DOHH2 (cell line): ENCODE measurements around the gene WWOX.

Experiments
- H3F3A ChIP-seq: fragments of 200-600 bp; sonication (generic), shearing (Covaris generic); 2 replicates; pipeline ENCODE4 v1.6.0; 2016; ENCODE audit warnings: antibody characterized with exemption, mild to moderate bottlenecking; ENCODE audit not compliant: control insufficient read depth, insufficient read depth
- H3K27ac ChIP-seq: fragments of 200-600 bp; sonication (generic); 2 replicates; pipeline ENCODE4 v1.5.1; 2014; ENCODE audit warnings: low read depth, mild to moderate bottlenecking, low read length, moderate library complexity
- H3K27me3 ChIP-seq: fragments of 200-600 bp; sonication (generic); 2 replicates; pipeline ENCODE4 v1.6.1; 2014; ENCODE audit warnings: mild to moderate bottlenecking, low read length, mixed read lengths; ENCODE audit not compliant: control insufficient read depth
- H3K36me3 ChIP-seq: fragments of 200-600 bp; sonication (generic); 2 replicates; pipeline ENCODE4 v1.6.1; 2014; ENCODE audit warnings: mild to moderate bottlenecking, low read length, moderate library complexity, mixed read lengths; ENCODE audit not compliant: control insufficient read depth
- H3K4me1 ChIP-seq: fragments of 200-600 bp; sonication (generic); 2 replicates; pipeline ENCODE4 v1.6.1; 2014; ENCODE audit warnings: mild to moderate bottlenecking, low read length, mixed read lengths; ENCODE audit not compliant: control insufficient read depth
- H3K4me2 ChIP-seq: fragments of 200-600 bp; sonication (generic); 2 replicates; pipeline ENCODE4 v1.6.0; 2014; ENCODE audit warnings: mild to moderate bottlenecking, low read length, moderate library complexity
- H3K4me3 ChIP-seq: fragments of 200-600 bp; sonication (generic); 2 replicates; pipeline ENCODE4 v1.5.1; 2014; ENCODE audit warnings: mild to moderate bottlenecking, low read length, mixed read lengths
- H3K79me2 ChIP-seq: fragments of 200-600 bp; sonication (generic); 2 replicates; pipeline ENCODE4 v1.6.1; 2014; ENCODE audit warnings: mild to moderate bottlenecking, low read length, mixed read lengths; ENCODE audit not compliant: control insufficient read depth
- H3K9me2 ChIP-seq: fragments of 200-600 bp; sonication (generic); replicated peaks from 2 replicates; pipeline ENCODE4 v1.6.1; 2014; ENCODE audit warnings: mild to moderate bottlenecking, low read length, mixed read lengths; ENCODE audit not compliant: control insufficient read depth
- H3K9me3 ChIP-seq: fragments of 200-600 bp; sonication (generic); 2 replicates; pipeline ENCODE4 v1.6.1; 2014; ENCODE audit warnings: antibody characterized with exemption, low read length, mixed read lengths; ENCODE audit not compliant: control insufficient read depth, insufficient read depth
- H4K20me1 ChIP-seq: fragments of 200-600 bp; sonication (generic); 2 replicates; pipeline ENCODE4 v1.6.0; 2014; ENCODE audit warnings: low read depth, mild to moderate bottlenecking, antibody characterized with exemption, low read length, moderate library complexity; ENCODE audit not compliant: control insufficient read depth, insufficient read depth
- EZH2phosphoT487 ChIP-seq: fragments of 200-600 bp; sonication (generic); IDR thresholded peaks from 2 replicates; pipeline ENCODE4 v1.6.1; 2017; ENCODE audit warnings: borderline replicate concordance, mild to moderate bottlenecking, antibody characterized with exemption, low read length, moderate library complexity, mixed read lengths
- TF ChIP-seq, protein P1 (sequence below): fragments of 200-600 bp; sonication (generic); IDR thresholded peaks from one replicate; pipeline ENCODE4 v1.5.1; 2014; ENCODE audit warnings: antibody characterized with exemption, mild to moderate bottlenecking, low read depth, low read length; ENCODE audit not compliant: poor library complexity, severe bottlenecking

The WWOX gene

DNA sequence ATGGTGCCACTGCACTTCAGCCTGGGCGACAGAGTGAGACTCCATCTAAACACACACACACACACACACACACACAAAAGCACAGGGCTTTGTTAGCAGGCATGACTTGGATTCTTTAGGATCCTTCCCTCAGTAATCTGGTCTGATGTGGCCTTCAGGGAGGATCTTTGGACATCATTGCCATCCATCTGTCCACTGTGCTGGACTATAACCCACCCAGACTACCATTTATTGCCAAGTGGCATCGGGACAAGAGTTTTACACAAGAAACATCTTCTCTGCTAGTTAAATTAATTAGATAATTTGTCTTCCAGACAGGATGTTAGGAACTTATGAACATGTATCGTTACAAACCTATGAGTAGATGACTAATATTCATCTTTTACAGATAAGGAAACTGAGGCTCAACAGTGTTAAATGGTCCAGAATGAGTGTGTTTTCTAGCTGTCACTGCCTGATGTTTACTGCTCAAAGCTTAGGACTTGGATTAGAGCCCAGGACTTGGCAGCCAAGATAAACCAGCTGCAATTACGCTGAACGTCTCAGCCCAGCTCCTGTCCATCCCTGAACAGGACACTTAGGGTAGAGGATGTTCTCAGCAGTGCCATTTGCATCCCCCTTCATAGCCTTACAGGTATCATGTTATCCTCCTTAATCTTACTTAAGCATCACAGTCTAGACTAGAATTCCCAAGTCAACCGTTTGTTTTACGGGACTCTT, 285.8 kb downstream of the WWOX start:
- no peak overlapping the region for H3K27ac ChIP-seq
- H3K9me3 ChIP-seq = no peaks in the 10 kb centered on the region
- no peaks in the 10 kb centered on the region for H3K36me3 ChIP-seq
- no peaks in the 10 kb centered on the region for H3F3A ChIP-seq
- no peaks in the 10 kb centered on the region for H3K79me2 ChIP-seq
- H4K20me1 ChIP-seq = no peaks in the 10 kb centered on the region
- TF ChIP-seq EZH2phosphoT487 = no peak
- no peaks in the 10 kb centered on the region for H3K4me1 ChIP-seq
- no peaks in the 10 kb centered on the region for H3K9me2 ChIP-seq
- H3K27me3 ChIP-seq = no peaks in the 10 kb centered on the region
- H3K4me3 ChIP-seq = no peak overlapping the region
- H3K4me2 ChIP-seq = no peak overlapping the region

DNA sequence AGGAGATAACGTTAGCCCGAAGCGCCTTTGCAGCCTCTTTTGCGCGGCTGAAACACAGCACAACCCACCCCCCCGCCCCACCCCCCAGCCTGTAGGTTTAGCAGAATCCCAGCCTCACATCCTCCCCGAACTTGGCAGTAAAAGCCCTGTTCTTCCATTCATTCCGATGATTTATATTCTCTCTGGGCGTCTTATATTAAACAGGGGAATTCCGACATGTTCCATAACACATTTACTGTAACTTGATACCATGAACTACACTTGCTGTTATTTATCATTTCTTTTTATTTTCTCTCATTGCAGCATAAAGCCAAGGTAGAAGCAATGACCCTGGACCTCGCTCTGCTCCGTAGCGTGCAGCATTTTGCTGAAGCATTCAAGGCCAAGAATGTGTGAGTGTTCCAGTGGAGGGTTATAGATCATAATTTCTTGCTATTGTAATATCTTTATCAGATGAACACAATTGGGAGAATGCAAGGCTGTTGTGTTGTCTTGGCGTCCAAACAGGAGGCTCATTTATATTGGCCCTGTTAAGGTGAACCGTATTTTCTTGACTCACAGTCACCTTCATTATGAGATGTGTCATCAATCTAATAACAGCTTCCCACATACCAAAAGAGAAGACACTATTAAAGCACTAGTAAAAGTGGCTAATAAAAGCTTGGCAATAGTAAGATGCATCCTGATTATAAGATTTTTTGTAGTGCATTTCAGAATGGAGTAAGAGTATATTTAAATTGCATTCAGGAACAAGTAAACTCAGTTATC, 287.3 kb downstream of the WWOX start:
- Histone ChIP-seq H3K36me3 (no peaks in the 10 kb centered on the region), H3K4me1 (no peaks in the 10 kb centered on the region), H3K27me3 (no peaks in the 10 kb centered on the region), H3F3A (no peaks in the 10 kb centered on the region), H3K4me2 (no peak overlapping the region), H3K9me2 (no peaks in the 10 kb centered on the region), H4K20me1 (no peaks in the 10 kb centered on the region), H3K4me3 (no peak overlapping the region), H3K79me2 (no peaks in the 10 kb centered on the region), H3K9me3 (no peaks in the 10 kb centered on the region), H3K27ac (no peak overlapping the region)
- no peak for TF ChIP-seq EZH2phosphoT487
- TF ChIP-seq, protein P1, sequence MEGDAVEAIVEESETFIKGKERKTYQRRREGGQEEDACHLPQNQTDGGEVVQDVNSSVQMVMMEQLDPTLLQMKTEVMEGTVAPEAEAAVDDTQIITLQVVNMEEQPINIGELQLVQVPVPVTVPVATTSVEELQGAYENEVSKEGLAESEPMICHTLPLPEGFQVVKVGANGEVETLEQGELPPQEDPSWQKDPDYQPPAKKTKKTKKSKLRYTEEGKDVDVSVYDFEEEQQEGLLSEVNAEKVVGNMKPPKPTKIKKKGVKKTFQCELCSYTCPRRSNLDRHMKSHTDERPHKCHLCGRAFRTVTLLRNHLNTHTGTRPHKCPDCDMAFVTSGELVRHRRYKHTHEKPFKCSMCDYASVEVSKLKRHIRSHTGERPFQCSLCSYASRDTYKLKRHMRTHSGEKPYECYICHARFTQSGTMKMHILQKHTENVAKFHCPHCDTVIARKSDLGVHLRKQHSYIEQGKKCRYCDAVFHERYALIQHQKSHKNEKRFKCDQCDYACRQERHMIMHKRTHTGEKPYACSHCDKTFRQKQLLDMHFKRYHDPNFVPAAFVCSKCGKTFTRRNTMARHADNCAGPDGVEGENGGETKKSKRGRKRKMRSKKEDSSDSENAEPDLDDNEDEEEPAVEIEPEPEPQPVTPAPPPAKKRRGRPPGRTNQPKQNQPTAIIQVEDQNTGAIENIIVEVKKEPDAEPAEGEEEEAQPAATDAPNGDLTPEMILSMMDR = no peak

DNA sequence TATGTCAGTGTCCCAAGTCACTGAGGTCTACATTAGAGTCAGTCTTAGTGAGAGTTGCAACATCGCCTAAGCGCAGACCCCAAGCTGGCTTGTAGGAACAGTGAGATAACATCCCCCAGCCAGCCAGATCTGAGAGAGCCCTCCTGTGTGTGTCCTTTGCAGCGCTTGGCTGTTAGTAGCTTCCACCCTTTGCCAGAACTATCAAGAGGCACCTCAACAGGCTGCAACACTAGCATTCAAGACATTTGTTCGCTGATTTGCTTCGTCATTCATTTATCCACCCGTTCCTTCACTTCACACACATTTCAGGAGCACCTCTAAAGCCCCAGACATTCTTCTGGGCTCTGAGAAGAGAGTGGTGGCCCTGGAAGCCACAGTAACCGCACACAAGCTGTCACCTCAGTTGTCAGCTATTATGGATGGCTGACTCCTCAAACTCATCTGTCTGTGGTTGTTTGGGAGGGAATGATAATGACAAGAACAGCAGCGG, 289.6 kb downstream of the WWOX start:
- H3K79me2 ChIP-seq = no peaks in the 10 kb centered on the region
- H3K27me3 ChIP-seq = no peaks in the 10 kb centered on the region
- TF ChIP-seq EZH2phosphoT487 = no peak
- TF ChIP-seq, protein P1 = no peak
- H3K36me3 ChIP-seq = no peaks in the 10 kb centered on the region
- no peaks in the 10 kb centered on the region for H4K20me1 ChIP-seq
- no peak overlapping the region for H3K4me2 ChIP-seq
- H3K4me3 ChIP-seq = no peak overlapping the region
- H3K4me1 ChIP-seq = no peaks in the 10 kb centered on the region
- H3K27ac ChIP-seq = no peak overlapping the region
- no peaks in the 10 kb centered on the region for H3K9me2 ChIP-seq
- no peaks in the 10 kb centered on the region for H3F3A ChIP-seq
- peaks cover 3% of the 10 kb centered on the region; the same call in 1 of the 2 replicates for H3K9me3 ChIP-seq

DNA sequence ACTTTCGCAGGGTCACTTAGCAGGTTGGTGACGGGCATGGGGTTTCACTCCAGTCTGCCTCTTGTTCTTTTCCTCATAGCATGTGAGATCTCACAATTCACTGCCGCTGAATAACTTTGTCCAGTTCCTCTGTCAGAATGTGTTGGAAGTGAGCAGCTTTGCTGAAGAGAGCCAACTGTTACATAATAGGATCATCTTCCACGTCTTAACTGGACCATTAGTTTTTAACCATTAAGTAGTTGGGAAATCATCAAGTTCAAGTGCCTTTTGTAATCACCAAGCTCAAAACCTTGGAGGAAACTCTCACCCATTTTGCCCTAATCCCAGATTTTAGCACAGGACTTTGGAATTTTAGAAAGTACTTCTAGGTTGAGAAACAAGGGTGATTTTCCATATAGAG, 290.6 kb downstream of the WWOX start:
- Histone ChIP-seq H3K4me1 (no peaks in the 10 kb centered on the region), H3K27me3 (no peaks in the 10 kb centered on the region), H4K20me1 (no peaks in the 10 kb centered on the region), H3K27ac (no peak overlapping the region), H3K4me2 (no peak overlapping the region), H3K4me3 (no peak overlapping the region), H3K9me3 (peaks cover 3% of the 10 kb centered on the region; the same call in 1 of the 2 replicates), H3K79me2 (no peaks in the 10 kb centered on the region), H3K36me3 (no peaks in the 10 kb centered on the region), H3K9me2 (no peaks in the 10 kb centered on the region), H3F3A (no peaks in the 10 kb centered on the region)
- TF ChIP-seq, protein P1 = no peak
- no peak for TF ChIP-seq EZH2phosphoT487
